Neuronal stem cell (in vitro differentiated cells): ENCODE data around the gene PRDM10.
"Not testable (repeated sequence)": the region's sequence is repeated elsewhere in the genome, so short reads cannot be mapped to it uniquely, and the experiment has no call there.

Experiments
- DNase-seq: peaks from one replicate; pipeline ENCODE4 v3.0.0-alpha.2; 2013; ENCODE audit warnings: low spot score
- H2AFZ ChIP-seq: one replicate; pipeline ENCODE4 v1.6.1; 2013; ENCODE audit warnings: mild to moderate bottlenecking, low read length, inconsistent platforms
- H2AK5ac ChIP-seq: 2 replicates; pipeline ENCODE4 v1.6.1; 2013; ENCODE audit warnings: low read depth, mild to moderate bottlenecking, inconsistent platforms, low read length, moderate library complexity, mixed read lengths
- H2BK120ac ChIP-seq: 2 replicates; pipeline ENCODE4 v1.6.1; 2013; ENCODE audit warnings: low read depth, mild to moderate bottlenecking, inconsistent platforms, low read length, moderate library complexity, mixed read lengths
- H2BK12ac ChIP-seq: one replicate; pipeline ENCODE4 v1.6.1; 2013; ENCODE audit warnings: low read length, inconsistent platforms
- H2BK15ac ChIP-seq: 2 replicates; pipeline ENCODE4 v1.6.1; 2013; ENCODE audit warnings: mild to moderate bottlenecking, low read length, inconsistent platforms, mixed read lengths
- H2BK5ac ChIP-seq: one replicate; pipeline ENCODE4 v1.6.1; 2013; ENCODE audit warnings: inconsistent platforms, mild to moderate bottlenecking, low read length, moderate library complexity
- H3K14ac ChIP-seq: one replicate; pipeline ENCODE4 v1.6.1; 2013; ENCODE audit warnings: low read length, inconsistent platforms
- H3K18ac ChIP-seq: 2 replicates; pipeline ENCODE4 v1.6.1; 2013; ENCODE audit warnings: low read length, inconsistent platforms
- H3K23ac ChIP-seq: 2 replicates; pipeline ENCODE4 v1.6.1; 2013; ENCODE audit warnings: low read depth, mild to moderate bottlenecking, mixed read lengths, low read length, inconsistent platforms; ENCODE audit not compliant: poor library complexity
- H3K27ac ChIP-seq: replicated peaks from 3 replicates; pipeline ENCODE4 v1.5.1; 2013; ENCODE audit warnings: low read length, inconsistent platforms
- H3K27me3 ChIP-seq, 3 experiments: 2 replicates each; pipeline ENCODE4 v1.6.1; 2013; ENCODE audit warnings: low read length in 3 of 3, mild to moderate bottlenecking in 2 of 3, inconsistent platforms in 1 of 3, low read depth in 1 of 3, mixed read lengths in 1 of 3, moderate library complexity in 1 of 3; ENCODE audit not compliant: control insufficient read depth in 3 of 3, insufficient read depth in 3 of 3
- H3K36me3 ChIP-seq, 2 donors: replicated peaks in 1 of 2; 2 replicates each; pipeline ENCODE4 v1.6.1; 2013; ENCODE audit warnings: low read length in 2 of 2; ENCODE audit not compliant: control insufficient read depth in 2 of 2, insufficient read depth in 2 of 2
- H3K4ac ChIP-seq: 2 replicates; pipeline ENCODE4 v1.6.1; 2013; ENCODE audit warnings: inconsistent platforms, mild to moderate bottlenecking, low read length, moderate library complexity
- H3K4me1 ChIP-seq, 2 donors: 1 replicate in 1 of 2; 2 replicates in 1 of 2; pipeline ENCODE4 v1.6.1; 2013; ENCODE audit warnings: low read length in 2 of 2, low read depth in 1 of 2; ENCODE audit not compliant: control insufficient read depth in 2 of 2, insufficient read depth in 1 of 2
- H3K4me2 ChIP-seq: one replicate; pipeline ENCODE4 v1.6.1; 2013; ENCODE audit warnings: mild to moderate bottlenecking, low read length, inconsistent platforms; ENCODE audit not compliant: insufficient read depth, poor library complexity, severe bottlenecking
- H3K4me3 ChIP-seq, 2 donors: 2 replicates each; pipeline ENCODE4 v1.5.1; 2013; ENCODE audit warnings: low read length in 2 of 2, mild to moderate bottlenecking in 2 of 2, inconsistent platforms in 1 of 2, moderate library complexity in 1 of 2
- H3K79me1 ChIP-seq: one replicate; pipeline ENCODE4 v1.6.1; 2013; ENCODE audit warnings: low read depth, mild to moderate bottlenecking, inconsistent platforms, low read length, moderate library complexity
- H3K9ac ChIP-seq: one replicate; pipeline ENCODE4 v1.6.1; 2013; ENCODE audit warnings: mild to moderate bottlenecking, low read depth, low read length, inconsistent platforms; ENCODE audit not compliant: poor library complexity
- H3K9me3 ChIP-seq, 2 donors: replicated peaks in 1 of 2; 2 replicates each; pipeline versions ENCODE3 to v1.6.1; 2013; ENCODE audit warnings: low read length in 2 of 2, mild to moderate bottlenecking in 2 of 2, inconsistent platforms in 1 of 2, low read depth in 1 of 2, mixed read lengths in 1 of 2, moderate library complexity in 1 of 2; ENCODE audit not compliant: control insufficient read depth in 2 of 2, insufficient read depth in 1 of 2
- H4K8ac ChIP-seq: one replicate; pipeline ENCODE4 v1.6.1; 2013; ENCODE audit warnings: low read depth, mild to moderate bottlenecking, inconsistent platforms, low read length, moderate library complexity
- H4K91ac ChIP-seq: one replicate; pipeline ENCODE4 v1.6.1; 2013; ENCODE audit warnings: low read length, low read depth, mild to moderate bottlenecking, inconsistent platforms; ENCODE audit not compliant: poor library complexity
- WGBS, 2 donors: extraction: QIAGEN DNeasy Blood & Tissue Kit; methylation state at CpG; one replicate each; pipeline ENCODE4 v1.1.7; 2013; ENCODE audit warnings: missing lambda C conversion rate in 2 of 2, mixed read lengths in 1 of 2; ENCODE audit not compliant: insufficient read length in 2 of 2, insufficient replicate concordance in 1 of 2; ENCODE audit errors: extremely low coverage in 2 of 2; 5-methylcytosine and 5-hydroxymethylcytosine counted together

The PRDM10 gene

GRCh38 chr11:130021606-130022005 is 19.0 kb upstream of the PRDM10 start:
- H3K4ac ChIP-seq, H3K36me3 ChIP-seq, H2BK5ac ChIP-seq, H2BK120ac ChIP-seq, H2BK12ac ChIP-seq, H2AK5ac ChIP-seq, H3K4me2 ChIP-seq, H3K27ac ChIP-seq, H3K14ac ChIP-seq, H2BK15ac ChIP-seq, H2AFZ ChIP-seq, H3K79me1 ChIP-seq, H3K9me3 ChIP-seq, H3K27me3 ChIP-seq, H3K23ac ChIP-seq, H3K18ac ChIP-seq, DNase-seq, H3K4me3 ChIP-seq, H3K9ac ChIP-seq, H4K8ac ChIP-seq, H4K91ac ChIP-seq: not testable (repeated sequence)
- WGBS, 2 donors: no CpG with 5 or more reads among the region's 38 CpGs
- H3K4me1 ChIP-seq: peaks cover 6 to 11% of the 10 kb centered on the region in 2 donors

- H3K4me3 ChIP-seq: no peak overlapping the region
- H4K91ac ChIP-seq: no peak overlapping the region
- H3K36me3 ChIP-seq: peaks cover 0 to 2% of the 10 kb centered on the region in 2 donors
- no peak overlapping the region for H3K23ac ChIP-seq
- no peak for DNase-seq
- no peak overlapping the region for H2BK15ac ChIP-seq
- no peak overlapping the region for H2BK120ac ChIP-seq
- no peak overlapping the region for H2BK12ac ChIP-seq
- no peak overlapping the region for H2BK5ac ChIP-seq
- WGBS, 2 donors: no CpG with 5 or more reads among the region's 4 CpGs
- no peak overlapping the region for H3K4ac ChIP-seq
- no peak overlapping the region for H4K8ac ChIP-seq
- no peak overlapping the region for H3K14ac ChIP-seq
- no peaks in the 10 kb centered on the region for H3K27me3 ChIP-seq
- peaks cover 6 to 11% of the 10 kb centered on the region in 2 donors for H3K4me1 ChIP-seq
- H3K4me2 ChIP-seq: no peak overlapping the region
- no peak overlapping the region for H2AFZ ChIP-seq
- H3K27ac ChIP-seq: no peak overlapping the region
- H3K18ac ChIP-seq: no peak overlapping the region
- peaks cover 0 to 7% of the 10 kb centered on the region in 2 donors for H3K9me3 ChIP-seq
- H3K9ac ChIP-seq: no peak overlapping the region
- H2AK5ac ChIP-seq: no peak overlapping the region
- H3K79me1 ChIP-seq: no peaks in the 10 kb centered on the region
Observed at GRCh38 chr11:130020323-130020722, 17.7 kb upstream of the PRDM10 start.

GRCh38 chr11:130015846-130016245 is 13.2 kb upstream of the PRDM10 start:
- H2BK12ac ChIP-seq, DNase-seq: not testable (repeated sequence)

GRCh38 chr11:130008326-130008725 is 5.7 kb upstream of the PRDM10 start:
- DNase-seq: no peak
- H3K27ac ChIP-seq: no peak overlapping the region
- no peak overlapping the region for H2BK12ac ChIP-seq
- H2BK5ac ChIP-seq: no peak overlapping the region
- no peak overlapping the region for H3K9ac ChIP-seq
- no peak overlapping the region for H3K18ac ChIP-seq
- H4K8ac ChIP-seq: no peak overlapping the region
- H2BK15ac ChIP-seq: no peak overlapping the region
- H3K9me3 ChIP-seq: no peaks in the 10 kb centered on the region
- H3K4me2 ChIP-seq: no peak overlapping the region
- no peak overlapping the region for H3K23ac ChIP-seq
- no peak overlapping the region for H3K4ac ChIP-seq
- H3K27me3 ChIP-seq: no peaks in the 10 kb centered on the region
- H3K79me1 ChIP-seq: no peaks in the 10 kb centered on the region
- H2AK5ac ChIP-seq: no peak overlapping the region
- H3K36me3 ChIP-seq: no peaks in the 10 kb centered on the region
- H3K14ac ChIP-seq: no peak overlapping the region
- H2BK120ac ChIP-seq: no peak overlapping the region
- H4K91ac ChIP-seq: no peak overlapping the region
- no peak overlapping the region for H2AFZ ChIP-seq
- H3K4me3 ChIP-seq: no peak overlapping the region
- H3K4me1 ChIP-seq: peaks cover 0 to 5% of the 10 kb centered on the region in 2 donors

More at GRCh38 chr11:130015846-130016245, 13.2 kb upstream of the PRDM10 start:
- not testable (repeated sequence) for H3K9me3 ChIP-seq, H3K4me3 ChIP-seq, H2BK5ac ChIP-seq, H3K23ac ChIP-seq, H3K4ac ChIP-seq, H3K36me3 ChIP-seq, H3K14ac ChIP-seq, H2BK15ac ChIP-seq, H3K9ac ChIP-seq, H3K4me1 ChIP-seq, H2AK5ac ChIP-seq, H3K4me2 ChIP-seq, H2BK120ac ChIP-seq, H3K27me3 ChIP-seq, H3K79me1 ChIP-seq, H4K8ac ChIP-seq, H3K27ac ChIP-seq, H4K91ac ChIP-seq, H3K18ac ChIP-seq, H2AFZ ChIP-seq
- no CpG with 5 or more reads among the region's 3 CpGs for WGBS, 2 donors
